ENCODE data around the gene DYSF.

The DYSF gene

DNA sequence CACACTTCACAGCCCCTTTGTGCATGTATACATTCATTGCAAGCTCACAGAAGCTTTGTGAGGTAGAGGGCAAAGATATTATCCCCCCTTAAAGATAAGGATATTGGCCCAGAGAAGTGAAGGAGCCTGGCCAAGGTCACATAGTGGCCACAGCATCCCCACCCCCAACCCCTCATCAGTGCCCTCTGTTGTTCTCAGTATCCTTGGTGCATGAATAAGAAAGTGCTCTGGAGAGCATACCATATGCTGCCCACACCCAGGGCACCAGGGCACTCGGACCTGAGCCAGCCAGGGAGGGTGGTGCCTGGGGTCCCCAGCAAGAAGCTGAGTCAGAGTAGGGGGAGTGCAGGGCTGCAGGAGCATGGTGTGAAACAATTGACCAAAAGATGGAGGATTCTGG, 3.3 kb downstream of the DYSF start:
- DNase-seq (ENCODE audit: low read depth) = no peak

DNA sequence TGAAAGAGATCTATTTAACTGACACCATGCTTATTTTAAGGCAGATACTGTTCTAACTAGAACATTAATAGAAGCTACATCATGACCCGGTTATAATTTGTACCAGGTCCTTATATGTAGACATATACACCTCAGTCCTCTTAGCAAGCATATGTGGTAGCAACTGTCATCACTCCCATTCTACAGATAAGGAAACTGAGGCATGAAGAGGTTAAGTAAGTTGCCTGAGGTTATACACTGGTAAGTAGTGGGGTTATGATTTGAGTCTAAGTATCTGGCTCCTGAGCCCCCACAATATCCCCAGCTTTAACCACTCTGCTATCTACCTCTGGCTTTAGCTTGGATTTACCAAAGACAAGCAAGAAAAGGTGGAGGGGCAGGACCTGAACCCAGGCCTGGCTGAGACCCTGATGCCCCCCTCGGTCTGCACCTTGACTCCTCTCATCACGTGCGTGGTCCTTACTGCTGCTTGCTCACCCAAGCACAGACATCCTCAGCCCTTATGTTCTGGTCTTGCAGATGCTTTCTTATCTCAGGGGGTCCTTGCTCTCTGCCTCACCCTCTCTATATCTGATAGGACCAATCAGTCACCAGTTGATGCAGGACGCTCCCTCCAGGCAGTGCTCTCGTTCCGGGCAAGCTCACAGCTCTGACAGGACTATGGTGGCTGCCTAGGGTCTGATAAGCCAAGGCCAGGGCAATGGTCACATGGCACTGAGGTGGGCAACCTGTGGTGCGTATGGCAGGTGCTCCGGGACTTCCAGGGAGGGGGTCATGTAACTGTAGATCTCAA, 4.0 kb downstream of the DYSF start:
- DNase-seq (ENCODE audit: low read depth) = no peak

DNA sequence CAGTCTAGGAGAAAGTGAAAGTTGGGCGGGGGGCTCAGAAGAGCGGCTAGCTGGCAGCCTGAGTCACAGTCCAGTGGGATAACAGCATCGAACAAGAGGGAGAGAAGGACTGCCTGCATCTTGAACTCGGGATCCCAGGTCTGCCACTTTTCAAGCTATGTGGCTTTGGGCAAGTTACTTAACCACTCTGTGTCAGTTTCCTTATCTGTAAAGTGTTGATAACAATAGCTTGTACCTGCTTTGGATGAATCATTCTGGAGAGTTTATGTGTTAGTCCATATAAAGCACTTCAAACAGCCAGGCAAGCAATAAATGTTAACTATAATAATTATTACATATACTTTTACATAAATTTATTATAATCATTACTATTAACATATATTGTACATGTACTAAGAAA, 4.6 kb downstream of the DYSF start:
- no peak for DNase-seq (ENCODE audit: low read depth)

DNA sequence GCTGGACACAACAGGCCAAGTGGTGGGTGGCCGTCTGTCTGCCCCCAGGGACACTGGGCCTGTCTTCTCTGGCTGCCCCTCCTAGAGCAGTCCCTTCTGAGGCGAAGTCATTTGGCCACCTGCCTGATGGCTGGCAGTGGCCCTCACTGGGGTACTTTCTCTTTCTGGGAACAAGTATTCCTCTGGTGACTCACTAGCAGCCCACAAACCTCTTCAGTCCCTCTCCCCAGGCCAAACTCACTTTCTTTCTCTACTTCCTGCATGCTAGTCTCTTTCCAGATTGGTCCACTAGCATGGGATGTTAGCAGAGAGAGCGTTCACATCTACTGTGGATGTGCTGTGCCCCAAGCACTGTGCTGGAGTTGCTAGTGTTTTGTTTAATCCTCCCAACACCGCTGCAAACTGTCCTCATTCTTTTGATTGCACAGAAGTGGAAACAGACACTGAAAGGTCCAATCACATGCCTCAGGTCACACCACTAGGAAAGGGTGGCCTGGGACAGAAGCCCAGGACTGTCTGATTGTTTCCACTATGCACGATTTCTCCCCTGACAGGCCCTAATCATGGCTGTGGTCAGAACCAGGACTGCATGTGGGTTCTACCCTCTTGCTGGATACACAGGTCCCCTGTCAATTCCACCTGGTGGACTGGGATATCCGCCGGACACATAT, 5.2 kb downstream of the DYSF start:
- DNase-seq (ENCODE audit: low read depth) = no peak

DNA sequence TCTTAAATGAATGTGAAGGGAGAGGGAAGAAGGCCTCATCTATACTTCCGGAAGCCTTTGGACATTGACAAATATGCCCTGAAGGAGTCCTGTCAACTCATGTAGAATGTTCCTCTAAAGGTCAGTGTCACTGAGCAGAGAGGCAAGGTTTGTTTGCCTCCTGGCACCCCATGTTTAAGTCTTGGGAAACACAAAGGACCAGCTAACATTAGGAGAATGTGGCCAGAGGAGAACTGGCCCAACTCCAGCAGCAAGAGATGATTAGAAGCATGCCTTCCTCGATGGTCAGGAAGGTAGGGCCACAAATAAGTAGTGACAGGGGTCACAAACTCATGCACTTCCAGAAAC, 5.7 kb downstream of the DYSF start:
- DNase-seq (ENCODE audit: low read depth) = no peak

DNA sequence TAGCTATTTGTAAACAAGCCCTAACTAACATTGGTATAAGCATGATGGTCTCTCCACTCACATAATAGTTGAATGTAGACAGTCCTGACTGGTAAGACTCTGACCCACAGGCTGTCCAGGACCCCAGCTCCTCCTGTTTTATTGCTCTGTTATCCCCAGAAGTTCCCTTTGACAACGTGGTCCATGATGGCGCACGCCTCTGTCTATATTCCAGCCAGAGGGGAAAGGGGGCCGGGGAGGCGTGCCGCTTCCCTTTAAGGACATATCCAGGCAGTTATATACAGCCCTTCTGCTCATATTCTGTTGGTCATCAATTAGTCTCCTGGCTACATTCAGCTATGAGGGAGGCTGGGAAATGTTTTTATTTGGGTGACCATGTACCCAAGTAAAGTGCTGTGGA, 6.7 kb downstream of the DYSF start:
- no peak for DNase-seq (ENCODE audit: low read depth)

DNA sequence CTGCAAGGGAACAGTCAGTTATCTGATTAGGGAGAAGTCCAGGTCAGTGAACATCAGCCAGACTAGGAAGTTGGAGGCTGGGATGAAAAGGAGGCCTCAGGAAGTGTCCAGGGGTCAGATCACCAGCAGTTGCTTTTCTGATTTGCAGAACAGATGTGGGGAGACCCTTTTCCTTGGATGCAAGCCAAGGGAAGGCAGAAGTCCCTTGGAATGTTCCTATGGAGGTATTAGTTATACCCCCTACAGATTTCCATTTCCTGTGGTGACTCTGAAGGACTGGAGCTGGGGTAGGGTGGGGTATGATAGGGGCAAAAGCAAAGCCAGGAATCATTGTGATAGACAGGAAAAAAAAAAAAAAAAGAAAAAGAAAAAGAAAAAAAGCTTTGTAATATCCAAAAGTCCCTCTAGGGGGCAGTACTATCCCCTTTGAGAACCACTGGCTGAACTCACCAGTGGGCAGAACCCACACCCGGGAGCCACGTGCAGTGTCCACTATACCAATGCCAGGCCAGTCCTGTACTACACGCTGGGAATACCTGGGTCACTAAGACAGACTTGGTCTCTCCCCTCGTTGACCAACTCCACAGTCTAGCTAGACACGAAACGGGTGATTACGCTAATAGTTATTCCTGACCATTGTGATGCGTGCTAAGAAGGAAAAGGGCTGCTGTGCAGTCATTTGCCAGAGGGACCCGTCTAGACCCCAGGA, 7.4 kb downstream of the DYSF start:
- DNase-seq (ENCODE audit: low read depth) = no peak

DNA sequence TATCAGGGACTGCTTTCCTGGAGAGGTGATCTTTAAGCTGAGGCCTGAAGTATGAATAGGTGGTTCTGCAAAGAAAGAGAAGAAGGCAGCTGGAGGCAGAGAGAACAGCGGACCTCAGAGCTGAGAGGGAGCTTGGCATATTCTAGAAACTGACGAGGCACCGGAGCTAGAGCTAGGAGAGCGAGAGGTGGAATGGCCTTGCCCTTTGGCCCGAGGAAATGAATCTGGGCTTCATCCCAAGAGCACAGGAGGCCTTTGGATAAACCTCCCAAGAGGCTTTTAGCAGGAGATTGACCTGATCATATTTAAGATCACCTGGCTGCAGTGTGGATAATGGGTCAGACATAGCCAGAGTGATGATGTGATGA, 7.9 kb downstream of the DYSF start:
- no peak for DNase-seq (ENCODE audit: low read depth)

DNA sequence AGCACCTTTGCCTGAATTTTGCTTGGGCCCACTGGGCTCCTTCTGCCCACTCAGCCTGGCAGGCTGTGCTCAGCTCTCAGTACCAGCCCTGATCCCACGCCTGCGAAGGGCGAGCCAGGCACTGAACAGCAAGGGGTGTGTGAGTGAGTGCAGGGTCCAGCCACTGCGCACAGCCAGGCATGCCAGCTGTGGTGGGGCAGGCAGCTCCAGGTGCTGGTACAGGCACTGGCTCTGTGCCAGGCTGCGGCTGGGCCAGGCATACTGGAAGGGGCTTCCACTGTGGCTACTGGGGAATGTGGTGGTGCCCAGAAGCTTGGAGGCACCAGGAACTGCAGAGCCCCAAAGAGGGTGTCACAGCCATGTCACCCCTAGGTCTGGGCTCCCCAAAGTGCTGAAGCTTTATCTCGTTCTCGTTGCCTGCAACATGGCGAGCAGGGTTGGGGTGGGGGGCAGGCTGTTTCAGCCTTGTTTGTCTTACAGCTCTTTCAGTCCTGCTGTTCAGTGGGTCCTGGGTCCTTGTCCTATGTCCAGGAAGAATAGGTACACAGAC, 8.8 kb downstream of the DYSF start:
- no peak for DNase-seq (ENCODE audit: low read depth)

DNA sequence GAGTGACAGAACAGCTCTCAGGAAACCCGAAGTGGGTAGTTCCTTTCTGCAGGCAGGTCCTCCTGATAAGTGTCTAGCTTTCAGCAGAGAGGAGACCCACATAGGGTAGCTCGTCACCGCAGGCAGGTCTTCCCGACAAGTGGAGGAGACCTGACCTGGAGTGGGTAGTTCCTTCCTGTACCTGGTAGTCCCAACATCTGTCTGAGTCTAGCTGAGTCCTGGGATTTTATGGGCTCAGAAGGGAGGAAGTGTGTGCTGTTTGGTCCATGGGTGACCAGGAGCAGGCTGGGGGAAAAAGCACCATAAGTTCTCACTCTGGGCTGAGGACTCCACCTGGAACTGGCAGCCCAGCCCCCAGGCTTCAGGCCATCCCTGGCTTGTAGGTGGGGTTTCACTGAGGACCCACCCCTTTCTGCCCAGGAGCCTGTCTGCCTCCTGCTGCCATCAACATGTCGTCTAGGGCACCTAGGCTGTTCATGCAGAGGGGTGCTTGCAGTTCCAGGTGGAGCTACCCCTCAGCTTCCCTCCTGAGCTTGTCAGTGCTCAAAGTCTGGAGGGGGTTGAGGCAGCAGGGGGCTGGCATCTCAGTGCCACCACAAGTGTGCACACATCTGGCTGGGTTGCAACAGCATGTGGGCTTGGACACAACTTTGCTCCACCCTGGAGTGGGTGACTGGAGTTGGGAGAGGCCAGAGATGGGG, 9.4 kb downstream of the DYSF start:
- DNase-seq (ENCODE audit: low read depth) = no peak

DNA sequence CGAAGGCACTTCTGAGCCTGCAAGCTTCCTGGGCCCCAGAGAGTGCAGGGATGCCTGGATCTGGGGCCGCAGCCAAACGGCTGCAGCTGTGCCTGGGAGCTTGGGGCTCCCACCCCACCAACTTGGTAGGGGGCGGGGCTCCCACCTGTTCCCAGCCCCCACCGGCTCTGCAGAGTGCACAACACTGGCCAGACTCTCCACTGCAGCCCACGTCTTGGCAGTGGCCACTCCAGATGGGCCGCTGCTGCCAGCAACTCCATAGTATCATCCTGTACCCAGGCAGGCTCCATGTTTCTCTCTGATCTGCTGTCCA, 9.9 kb downstream of the DYSF start:
- DNase-seq (ENCODE audit: low read depth) = no peak

DNA sequence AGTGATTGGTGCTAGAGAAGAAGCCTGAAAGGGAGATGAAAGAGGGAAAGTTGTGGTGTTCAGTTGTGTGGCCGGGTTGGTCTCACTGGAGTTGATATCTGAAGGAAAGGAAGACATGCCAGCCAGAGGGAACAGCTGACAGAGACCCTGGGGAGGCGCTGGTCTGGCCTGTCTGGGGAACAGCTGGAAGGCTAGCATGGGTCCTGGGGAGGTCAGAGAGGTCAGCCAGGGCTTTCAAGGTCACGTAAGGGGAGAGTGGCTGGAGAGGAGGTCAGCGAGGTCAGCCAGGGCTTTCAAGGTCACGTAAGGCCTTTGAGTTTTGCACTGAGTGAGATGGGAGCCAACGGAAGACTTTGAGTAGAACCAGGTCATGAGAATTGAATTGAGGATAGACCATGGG, 11.0 kb downstream of the DYSF start:
- DNase-seq (ENCODE audit: low read depth) = no peak

DNA sequence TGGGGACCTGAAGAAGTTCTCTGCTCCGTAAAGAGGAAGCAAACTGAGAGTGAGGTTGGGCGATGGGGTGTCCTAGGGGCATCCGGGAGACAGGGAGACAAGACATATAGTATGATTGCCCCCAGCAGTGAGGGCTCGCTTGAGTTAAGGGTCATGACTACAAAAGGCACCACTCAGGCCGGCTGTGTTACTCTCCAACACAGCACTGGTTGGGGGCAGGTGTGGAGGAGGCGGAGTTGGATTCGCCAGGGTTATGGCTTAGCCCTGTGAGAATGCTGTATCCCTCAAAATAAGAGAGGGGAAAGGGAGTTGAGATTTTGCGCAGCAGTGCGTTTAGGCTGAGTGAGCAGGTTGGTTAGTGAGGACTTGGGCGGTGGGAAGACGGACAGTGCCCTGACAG, 12.0 kb downstream of the DYSF start:
- DNase-seq (ENCODE audit: low read depth) = no peak

DNA sequence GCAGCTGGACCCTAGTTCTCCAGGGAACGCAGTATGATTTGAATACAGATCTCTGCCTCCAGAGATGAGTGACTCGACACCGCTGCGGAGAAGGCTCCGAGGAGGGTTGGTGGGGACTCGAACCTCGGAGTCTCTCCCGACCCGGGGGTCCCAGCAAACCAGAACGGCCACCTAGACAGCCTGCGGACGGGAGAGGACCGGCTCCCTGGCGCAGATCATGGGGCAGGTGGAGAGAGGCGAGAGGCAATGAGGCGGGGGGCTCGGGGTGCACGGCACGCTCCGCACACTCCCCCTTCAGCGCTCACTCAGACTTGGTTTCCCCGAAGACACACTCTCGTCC, 12.6 kb downstream of the DYSF start:
- no peak for DNase-seq (ENCODE audit: low read depth)

DNA sequence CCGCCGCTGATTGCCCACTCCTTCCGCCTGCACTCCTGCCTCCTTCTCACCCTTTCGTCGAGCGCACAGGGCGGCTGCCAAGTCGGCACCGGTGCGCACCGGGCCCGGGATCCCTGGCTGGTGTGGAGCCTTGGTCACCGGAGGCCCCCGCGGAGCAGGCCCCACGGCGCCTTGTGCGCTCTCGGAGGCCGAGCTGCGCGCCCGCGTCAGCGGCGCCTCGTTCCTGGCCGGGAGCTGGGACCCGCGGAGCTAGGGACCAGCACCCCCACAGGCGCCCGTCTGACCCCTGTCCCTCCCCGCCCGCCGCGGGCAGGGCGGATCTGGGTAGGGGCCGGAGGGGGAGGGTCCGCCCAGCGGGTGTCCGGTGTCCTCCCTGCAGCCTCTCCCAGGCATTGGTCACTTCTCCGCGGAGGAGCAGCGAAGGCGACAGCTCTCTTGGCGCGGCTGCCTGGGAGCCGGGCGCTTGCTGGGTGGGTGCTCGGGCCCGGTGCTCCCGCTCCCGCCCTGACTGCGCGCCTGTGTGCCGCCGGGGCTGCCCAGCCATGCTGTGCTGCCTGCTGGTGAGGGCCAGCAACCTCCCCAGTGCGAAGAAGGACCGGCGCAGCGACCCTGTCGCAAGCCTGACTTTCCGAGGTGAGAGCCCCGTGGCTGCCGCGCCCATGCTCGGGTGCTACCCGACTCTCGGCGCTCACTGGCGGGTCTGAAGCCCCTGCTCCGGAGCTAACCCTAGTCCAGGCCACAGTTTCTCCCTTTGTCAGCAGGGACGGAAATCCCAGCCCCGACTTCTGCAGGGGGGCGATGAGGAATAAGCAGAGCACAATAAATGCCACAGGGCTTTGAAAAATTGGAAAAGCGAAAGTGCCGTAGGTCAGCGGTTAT, 13.2 kb downstream of the DYSF start:
- no peak for DNase-seq (ENCODE audit: low read depth)

DNA sequence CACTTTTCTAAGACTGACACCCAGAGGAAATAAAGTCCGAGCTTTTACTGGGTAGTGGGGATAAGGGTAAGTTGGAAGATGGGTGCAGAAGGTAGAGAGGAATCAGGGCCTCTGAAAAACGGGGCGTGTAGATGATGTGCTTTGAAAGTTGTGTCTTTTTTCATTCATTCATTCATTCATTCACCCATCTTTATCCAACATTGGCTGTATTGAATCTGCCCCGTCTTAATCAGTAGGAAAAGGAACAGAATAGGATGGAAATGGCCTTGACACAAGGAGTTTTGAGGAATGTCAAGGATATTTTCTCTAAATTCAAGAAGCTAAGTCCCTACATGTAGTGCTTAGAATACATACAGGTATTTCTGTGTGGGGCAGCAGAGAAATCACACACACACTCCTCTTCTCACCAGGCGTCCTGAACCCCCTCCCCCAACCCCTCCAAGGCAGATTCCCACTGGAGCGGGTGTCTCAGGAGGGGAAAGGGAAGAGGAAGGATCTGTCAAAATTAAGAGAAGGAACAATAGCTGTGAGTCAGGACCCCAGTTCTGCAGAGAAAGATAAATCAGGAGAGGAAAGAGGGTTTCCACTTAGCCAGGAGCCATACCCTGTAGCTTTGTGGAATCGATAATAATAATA, 13.9 kb downstream of the DYSF start:
- no peak for DNase-seq (ENCODE audit: low read depth)

DNA sequence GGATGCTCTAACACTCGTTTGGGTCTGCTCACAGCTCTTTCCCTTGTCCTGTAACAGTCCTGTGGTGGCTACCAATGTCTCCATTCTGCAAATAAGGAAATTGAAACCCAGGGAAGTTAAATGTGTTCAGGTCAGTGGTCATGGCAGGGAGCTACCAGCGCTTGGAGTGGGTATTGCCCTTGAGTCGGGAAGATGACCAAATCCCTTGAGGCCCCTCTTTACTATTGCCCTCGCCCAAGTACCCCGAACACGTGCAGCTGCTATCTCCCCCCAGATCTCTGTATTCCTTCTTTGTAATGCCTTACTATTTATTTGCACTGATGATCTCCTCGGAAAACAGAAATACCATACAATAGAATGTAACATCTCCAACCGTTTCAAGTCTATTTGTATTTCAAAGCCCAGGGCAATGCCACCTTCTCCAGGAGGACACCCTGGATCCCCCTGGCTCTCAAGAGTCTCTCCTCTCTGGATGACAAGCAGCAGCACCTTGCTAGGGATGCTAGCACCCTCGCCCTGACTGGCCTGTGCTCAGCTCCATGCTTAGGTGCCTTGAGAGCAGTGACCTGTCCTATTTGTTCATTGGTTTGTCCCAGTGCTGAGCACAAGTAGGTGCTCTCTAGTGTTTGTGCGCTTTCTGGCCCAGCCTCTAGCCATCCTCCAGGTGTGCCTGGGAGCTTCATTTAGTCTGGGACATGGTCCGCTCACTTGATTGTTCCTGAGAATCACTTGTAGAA, 15.1 kb downstream of the DYSF start:
- no peak for DNase-seq (ENCODE audit: low read depth)

DNA sequence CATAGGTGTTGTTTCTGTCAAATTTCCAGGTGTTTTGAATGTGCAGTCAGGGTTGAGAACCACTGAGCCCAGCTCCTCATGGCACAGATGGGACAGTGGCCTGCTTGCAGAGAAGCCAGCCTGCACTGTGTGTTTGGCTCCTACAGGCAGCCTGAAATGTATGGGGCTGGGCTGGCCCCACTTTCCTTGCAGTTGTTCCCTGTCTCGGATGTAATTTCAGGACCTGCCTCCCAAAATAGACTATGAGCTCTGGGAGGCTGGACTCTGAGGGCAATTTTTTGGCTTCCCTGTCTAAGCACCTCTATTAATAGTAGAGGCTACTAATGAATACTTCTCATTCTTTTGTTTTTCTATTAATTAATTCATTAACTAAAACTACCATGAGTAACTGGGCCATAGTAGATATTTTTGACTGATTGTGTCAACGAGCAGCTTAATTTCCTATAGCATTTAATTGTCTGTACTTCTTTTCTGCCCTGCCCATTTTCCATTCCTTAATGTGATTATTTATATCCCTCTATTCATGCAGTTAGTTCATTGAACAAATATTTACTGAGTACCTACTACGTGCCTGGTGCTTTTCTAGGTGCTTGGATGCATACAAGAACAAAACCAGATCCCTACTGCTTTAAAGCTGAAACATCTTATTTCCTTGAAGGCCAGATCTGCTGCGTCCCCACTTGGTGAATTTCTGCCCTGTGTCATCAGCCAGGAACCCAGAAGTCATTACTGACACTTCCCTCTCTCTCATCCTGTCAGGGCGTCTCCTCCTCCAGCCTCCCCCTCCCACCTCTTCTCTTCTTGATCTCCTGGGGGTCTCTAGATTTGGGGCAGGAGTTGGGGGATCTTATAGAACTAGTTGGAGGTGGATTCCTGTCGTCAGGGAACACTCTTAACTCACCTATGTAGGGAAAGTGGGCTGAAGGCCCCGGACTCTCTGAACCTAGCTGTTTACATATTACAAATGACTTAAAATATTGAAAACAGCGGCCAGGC, 16.3 kb downstream of the DYSF start:
- DNase-seq (ENCODE audit: low read depth) = no peak

DNA sequence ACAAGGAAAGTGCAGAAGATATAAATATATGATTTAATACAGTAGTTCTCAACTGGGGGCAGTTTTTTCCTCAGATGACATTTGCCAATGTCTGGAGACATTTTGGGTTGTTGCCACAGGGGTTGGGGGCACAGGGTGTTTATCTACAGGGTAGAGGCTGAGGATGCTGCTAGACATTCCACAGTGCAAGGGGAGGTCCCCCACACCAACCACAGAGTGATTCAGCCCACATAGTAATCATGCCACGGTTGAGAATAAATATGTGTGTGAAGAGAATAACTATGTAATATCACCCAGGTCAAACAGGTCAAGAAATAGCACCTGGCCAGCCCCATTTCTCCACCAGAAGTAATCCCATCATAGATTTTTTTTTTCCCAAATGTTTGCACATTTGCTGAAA, 17.9 kb downstream of the DYSF start:
- no peak for DNase-seq (ENCODE audit: low read depth)
